ENCODE results near the gene PRPF6.

The PRPF6 gene

GRCh38 chr20:63940472-63941266, 40.3 kb upstream of the PRPF6 start:
- no peaks in the 10 kb centered on the region for H3K9me3 ChIP-seq (ENCODE audit: control insufficient read depth, insufficient read depth, low read depth, low read length)
- H3K4me1 ChIP-seq (ENCODE audit: control insufficient read depth, insufficient read depth, low read length): peaks cover 20% of the 10 kb centered on the region
- H3K36me3 ChIP-seq (ENCODE audit: control insufficient read depth, insufficient read depth, low read length): peaks cover 36% of the 10 kb centered on the region
- peak overlapping the region; percentile 58 for H3K4me3 ChIP-seq (ENCODE audit: low read depth, low read length)
- H3K27me3 ChIP-seq (ENCODE audit: control insufficient read depth, insufficient read depth, low read length): no peaks in the 10 kb centered on the region
- H3K9ac ChIP-seq (ENCODE audit: low read length): peak overlapping the region; percentile 36
- peak overlapping the region; percentile 43; the same call in 1 of the 2 replicates for H3K27ac ChIP-seq (ENCODE audit: low read depth, low read length)

DNA sequence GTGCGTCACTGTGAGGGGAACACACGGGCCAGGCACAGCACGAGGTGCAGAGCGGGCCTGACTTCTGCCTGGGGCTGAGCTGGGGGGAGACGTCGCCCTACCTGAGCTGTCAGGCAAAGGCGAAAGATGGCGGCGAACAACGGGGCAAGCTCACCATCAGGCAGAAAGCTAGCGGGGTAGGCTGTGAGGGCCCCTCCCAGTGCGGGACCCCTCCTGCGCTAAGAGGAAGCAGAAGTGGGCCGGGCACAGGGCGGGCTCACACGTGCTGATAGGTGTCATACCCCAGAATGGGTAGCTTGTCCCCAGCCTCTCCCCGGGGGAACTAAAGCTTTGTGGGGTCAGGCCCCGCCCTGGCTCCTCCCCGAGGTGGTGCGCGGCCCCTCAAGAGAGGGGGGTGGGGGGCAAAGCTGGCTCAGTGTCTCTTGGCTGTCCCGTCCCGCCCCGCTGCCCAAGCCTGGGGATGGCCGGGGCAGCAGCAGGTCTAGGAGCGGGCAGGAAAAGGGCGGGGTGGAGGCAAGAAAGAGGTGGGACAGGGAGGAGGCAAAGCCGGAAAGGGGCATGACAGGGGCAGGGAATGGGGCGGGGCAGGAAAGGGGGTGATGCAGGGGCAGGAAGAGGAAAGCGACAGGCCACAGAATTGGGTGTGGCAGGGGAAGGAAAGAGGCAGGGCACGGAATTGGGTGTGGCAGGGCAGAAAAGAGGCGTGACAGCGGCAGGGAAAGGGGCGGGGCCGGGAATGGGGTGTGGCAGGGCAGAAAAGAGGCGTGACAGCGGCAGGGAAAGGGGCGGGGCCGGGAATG, 39.5 kb upstream of the PRPF6 start:
- no peaks in the 10 kb centered on the region for H3K27me3 ChIP-seq (ENCODE audit: control insufficient read depth, insufficient read depth, low read length)
- peak overlapping the region; percentile 36 for H3K9ac ChIP-seq (ENCODE audit: low read length)
- peak overlapping the region; percentile 58 for H3K4me3 ChIP-seq (ENCODE audit: low read depth, low read length)
- H3K4me1 ChIP-seq (ENCODE audit: control insufficient read depth, insufficient read depth, low read length): peaks cover 20% of the 10 kb centered on the region
- H3K36me3 ChIP-seq (ENCODE audit: control insufficient read depth, insufficient read depth, low read length): peaks cover 35% of the 10 kb centered on the region
- peak overlapping the region; percentile 43; the same call in 1 of the 2 replicates for H3K27ac ChIP-seq (ENCODE audit: low read depth, low read length)
- no peaks in the 10 kb centered on the region for H3K9me3 ChIP-seq (ENCODE audit: control insufficient read depth, insufficient read depth, low read depth, low read length)

DNA sequence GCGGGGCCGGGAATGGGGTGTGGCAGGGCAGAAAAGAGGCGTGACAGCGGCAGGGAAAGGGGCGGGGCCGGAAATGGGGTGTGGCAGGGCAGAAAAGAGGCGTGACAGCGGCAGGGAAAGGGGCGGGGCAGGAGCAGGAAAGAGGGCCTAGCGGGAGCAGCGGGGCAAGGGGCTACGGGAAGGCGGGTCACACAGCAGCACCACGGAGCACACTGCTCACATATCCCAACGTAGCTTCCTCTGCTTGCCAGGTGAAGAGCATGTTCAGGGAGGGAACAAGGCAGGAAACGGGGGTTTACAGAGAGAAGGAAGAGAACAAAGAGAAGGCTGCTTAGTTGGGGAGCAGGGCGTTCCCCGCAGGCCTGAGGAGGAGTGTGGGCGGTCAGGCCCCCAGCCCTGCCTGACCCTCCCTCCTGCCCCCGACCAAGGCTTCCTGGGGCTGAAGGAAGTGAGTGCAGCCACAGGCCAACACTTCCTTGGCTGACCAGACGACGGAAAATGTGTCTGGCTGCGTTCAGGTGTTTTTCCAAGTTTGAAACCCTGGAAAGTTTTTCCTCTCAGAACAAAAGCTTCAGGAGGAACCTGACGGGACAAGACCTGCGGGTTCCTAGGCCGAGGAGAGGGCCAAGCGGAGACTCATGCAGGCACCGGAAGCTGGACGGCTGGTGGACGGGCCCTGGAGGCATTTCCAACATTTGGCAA, 38.5 kb upstream of the PRPF6 start:
- Histone ChIP-seq H3K4me3 (ENCODE audit: low read depth, low read length) (peak overlapping the region; percentile 40), H3K9me3 (ENCODE audit: control insufficient read depth, insufficient read depth, low read depth, low read length) (no peaks in the 10 kb centered on the region), H3K27ac (ENCODE audit: low read depth, low read length) (peak overlapping the region; percentile 64), H3K9ac (ENCODE audit: low read length) (peak overlapping the region; percentile 66), H3K4me1 (ENCODE audit: control insufficient read depth, insufficient read depth, low read length) (peaks cover 20% of the 10 kb centered on the region), H3K36me3 (ENCODE audit: control insufficient read depth, insufficient read depth, low read length) (peaks cover 35% of the 10 kb centered on the region), H3K27me3 (ENCODE audit: control insufficient read depth, insufficient read depth, low read length) (no peaks in the 10 kb centered on the region)

DNA sequence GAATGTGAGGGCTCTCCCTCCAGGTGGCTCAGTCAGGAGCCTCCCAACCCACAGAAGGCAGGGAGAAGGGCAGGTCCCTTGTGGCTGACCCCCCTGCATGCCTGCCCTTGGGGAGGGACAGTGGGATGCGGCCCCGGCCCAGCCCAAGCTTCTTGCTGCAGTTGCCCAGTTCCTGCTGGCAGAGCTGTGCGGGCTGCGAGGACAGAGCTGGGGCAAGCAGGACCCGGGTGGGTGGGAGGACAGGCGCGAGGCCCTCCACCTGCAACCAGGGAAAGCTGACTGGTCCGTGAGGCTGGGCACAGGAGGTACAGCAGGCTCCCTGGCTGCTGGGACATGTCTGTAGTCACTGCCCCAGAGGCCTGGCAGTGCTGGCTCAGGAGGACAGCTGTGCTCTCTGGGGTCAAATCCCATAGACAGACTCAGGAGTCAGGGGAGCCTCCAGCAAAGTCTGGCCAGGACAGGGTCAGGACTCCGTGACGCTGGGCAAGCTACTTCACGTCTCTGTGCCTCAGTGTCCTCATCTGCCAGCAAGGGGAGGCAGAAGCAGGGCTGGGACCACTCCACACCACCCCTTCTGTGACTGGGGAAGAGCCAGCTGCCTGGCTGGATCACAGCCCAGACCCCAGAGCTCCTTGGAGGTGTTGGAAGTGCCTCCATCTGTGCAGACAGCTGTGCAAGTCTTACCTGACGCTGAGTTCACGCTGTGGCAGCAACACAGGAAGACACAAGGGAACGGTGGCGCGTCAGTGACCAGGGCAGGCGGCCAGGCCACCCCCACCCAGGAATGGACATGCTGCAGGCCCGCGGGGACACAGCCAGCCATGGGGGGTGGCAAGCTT, 37.7 kb upstream of the PRPF6 start:
- Histone ChIP-seq H3K9ac (ENCODE audit: low read length) (peak overlapping the region; percentile 66), H3K36me3 (ENCODE audit: control insufficient read depth, insufficient read depth, low read length) (peaks cover 35% of the 10 kb centered on the region), H3K27ac (ENCODE audit: low read depth, low read length) (peak overlapping the region; percentile 64), H3K4me1 (ENCODE audit: control insufficient read depth, insufficient read depth, low read length) (peaks cover 20% of the 10 kb centered on the region), H3K9me3 (ENCODE audit: control insufficient read depth, insufficient read depth, low read depth, low read length) (no peaks in the 10 kb centered on the region), H3K27me3 (ENCODE audit: control insufficient read depth, insufficient read depth, low read length) (no peaks in the 10 kb centered on the region), H3K4me3 (ENCODE audit: low read depth, low read length) (no peak overlapping the region)

DNA sequence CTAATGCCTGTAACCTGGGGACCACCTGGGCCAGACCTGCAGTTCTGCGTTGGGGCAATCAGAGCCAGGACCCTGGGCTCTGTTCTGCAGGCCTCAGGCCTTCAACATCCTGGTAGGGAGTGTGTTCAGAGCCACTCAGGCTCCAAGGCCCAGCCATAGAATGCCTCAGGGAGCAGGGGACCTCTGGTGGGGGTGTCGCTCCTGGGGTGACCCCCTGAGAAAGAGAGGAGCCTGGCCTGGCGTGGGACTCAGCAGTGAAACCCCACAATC, 37.2 kb upstream of the PRPF6 start:
- peaks cover 35% of the 10 kb centered on the region for H3K36me3 ChIP-seq (ENCODE audit: control insufficient read depth, insufficient read depth, low read length)
- no peaks in the 10 kb centered on the region for H3K27me3 ChIP-seq (ENCODE audit: control insufficient read depth, insufficient read depth, low read length)
- H3K4me3 ChIP-seq (ENCODE audit: low read depth, low read length): no peak overlapping the region
- H3K9me3 ChIP-seq (ENCODE audit: control insufficient read depth, insufficient read depth, low read depth, low read length): no peaks in the 10 kb centered on the region
- peaks cover 22% of the 10 kb centered on the region for H3K4me1 ChIP-seq (ENCODE audit: control insufficient read depth, insufficient read depth, low read length)
- no peak overlapping the region for H3K9ac ChIP-seq (ENCODE audit: low read length)
- no peak overlapping the region for H3K27ac ChIP-seq (ENCODE audit: low read depth, low read length)

DNA sequence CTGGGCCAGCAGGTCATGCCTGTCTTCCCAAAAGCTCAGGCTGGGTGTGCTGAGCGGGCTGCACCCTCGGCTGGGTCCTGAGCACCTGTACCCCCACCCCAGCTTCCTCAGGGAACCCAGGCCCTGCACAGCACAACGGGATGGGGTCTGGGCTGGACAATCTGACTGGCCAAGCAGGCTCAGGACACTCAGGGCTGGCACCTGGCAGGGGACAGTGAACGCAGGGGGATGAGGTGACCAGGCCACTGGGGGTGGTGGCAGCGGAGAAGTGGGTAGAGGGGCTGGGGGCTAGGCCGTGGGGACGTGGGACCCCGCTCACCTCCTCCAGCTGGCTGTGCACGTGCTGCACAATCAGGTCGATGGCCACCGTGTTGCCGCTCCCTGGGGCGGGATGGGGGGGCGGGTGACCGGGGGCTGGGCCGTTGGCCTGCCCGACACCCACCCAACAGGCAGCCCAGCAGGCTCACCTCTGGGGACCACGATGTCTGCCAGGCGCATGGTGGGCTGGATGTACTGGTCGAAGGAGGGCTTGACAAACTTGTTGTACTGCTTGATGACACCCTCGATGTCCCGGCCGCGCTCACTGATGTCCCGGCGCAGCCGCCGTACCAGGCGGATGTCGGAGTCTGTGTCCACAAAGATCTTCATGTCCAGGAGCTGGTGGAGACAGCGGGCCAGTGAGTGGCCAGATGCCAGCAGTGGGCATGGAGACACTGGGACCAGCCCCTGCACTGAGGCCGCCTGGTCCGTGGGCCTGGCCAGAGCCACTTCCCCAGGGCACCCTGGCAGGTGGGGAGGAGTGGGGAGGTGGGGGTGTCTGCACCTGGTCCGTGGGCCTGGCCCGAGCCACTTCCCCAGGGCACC, 36.6 kb upstream of the PRPF6 start:
- Histone ChIP-seq H3K9ac (ENCODE audit: low read length) (no peak overlapping the region), H3K27me3 (ENCODE audit: control insufficient read depth, insufficient read depth, low read length) (no peaks in the 10 kb centered on the region), H3K9me3 (ENCODE audit: control insufficient read depth, insufficient read depth, low read depth, low read length) (no peaks in the 10 kb centered on the region), H3K36me3 (ENCODE audit: control insufficient read depth, insufficient read depth, low read length) (peaks cover 35% of the 10 kb centered on the region), H3K27ac (ENCODE audit: low read depth, low read length) (no peak overlapping the region), H3K4me1 (ENCODE audit: control insufficient read depth, insufficient read depth, low read length) (peaks cover 26% of the 10 kb centered on the region), H3K4me3 (ENCODE audit: low read depth, low read length) (no peak overlapping the region)

DNA sequence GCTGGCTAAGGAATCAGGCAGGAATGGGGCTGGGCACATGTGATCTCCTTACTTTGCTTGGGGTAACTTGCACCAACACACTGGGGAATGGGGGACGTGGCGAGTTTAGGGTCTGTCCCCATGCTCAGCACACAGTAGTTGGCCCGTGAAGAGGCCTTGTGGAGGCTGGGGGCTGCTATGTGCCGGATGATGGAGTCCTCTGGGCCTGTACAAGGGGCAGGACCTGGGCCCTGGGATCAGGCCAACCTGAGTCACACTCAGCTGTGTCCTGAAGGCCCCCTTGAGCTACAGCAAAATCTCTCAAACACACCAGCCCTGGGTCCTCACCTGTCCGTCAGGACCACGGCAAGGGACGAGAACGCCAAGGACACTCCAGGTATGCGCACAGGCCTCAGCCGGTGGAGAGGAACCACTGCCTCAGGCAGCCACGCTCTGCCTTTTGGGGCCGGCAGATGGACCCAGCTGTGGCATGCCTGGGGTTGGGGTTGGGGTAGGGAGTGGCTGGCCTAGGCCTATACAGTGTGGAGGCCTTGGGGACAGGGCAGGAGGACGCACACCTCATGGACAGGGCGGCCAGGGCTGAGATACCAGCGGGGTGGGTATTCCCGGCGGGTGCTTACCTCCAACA, 35.8 kb upstream of the PRPF6 start:
- Histone ChIP-seq H3K4me3 (ENCODE audit: low read depth, low read length) (no peak overlapping the region), H3K9ac (ENCODE audit: low read length) (no peak overlapping the region), H3K27me3 (ENCODE audit: control insufficient read depth, insufficient read depth, low read length) (no peaks in the 10 kb centered on the region), H3K4me1 (ENCODE audit: control insufficient read depth, insufficient read depth, low read length) (peaks cover 32% of the 10 kb centered on the region), H3K27ac (ENCODE audit: low read depth, low read length) (no peak overlapping the region), H3K9me3 (ENCODE audit: control insufficient read depth, insufficient read depth, low read depth, low read length) (no peaks in the 10 kb centered on the region), H3K36me3 (ENCODE audit: control insufficient read depth, insufficient read depth, low read length) (peaks cover 33% of the 10 kb centered on the region)

DNA sequence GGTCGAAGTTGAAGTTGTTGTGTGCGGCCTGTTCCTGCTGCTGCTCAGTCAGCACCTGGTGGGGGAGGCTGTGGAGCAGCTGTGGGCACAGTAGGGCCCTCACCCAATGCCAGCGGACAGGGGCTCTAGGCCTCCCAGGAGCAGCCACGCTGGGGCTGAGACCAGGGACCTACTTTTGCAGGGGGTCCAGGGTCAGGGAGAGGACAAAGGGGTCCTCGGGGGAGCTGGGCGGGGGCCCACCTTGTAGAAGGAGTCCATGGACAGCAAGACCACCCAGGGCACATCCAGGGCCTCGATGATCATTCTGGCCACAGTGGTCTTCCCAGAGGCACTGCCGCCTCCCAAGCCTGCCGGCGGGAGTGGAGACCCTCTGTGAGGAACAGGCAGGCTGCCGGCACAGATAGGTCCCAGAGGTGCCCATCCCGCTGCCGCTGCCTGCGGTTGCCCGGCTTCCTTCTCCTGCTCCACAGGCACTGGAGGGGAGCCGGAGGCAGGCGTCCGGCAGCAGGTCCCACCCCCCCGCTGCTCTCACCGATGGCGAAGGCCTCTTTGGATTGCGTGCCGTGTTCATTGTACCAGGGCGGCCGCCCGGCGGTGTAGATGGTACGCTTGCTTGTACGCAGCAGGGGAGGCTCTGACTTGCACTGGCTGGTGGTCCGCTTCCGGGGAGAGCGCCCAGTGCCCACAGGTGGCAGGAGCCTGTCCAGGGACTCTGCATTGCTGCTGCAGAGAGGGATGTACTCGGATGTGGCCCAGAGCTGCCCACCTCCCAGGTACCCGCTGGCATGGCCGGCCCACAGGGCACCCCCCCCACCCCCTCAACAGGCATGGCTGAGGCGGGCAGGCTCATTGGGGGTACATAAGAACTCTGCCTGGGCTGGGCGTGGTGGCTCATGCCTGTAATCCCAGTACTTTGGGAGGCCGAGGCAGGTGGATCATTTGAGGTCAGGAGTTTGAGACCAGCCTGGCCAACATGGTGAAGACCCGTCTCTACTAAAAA, 34.7 kb upstream of the PRPF6 start:
- Histone ChIP-seq H3K9me3 (ENCODE audit: control insufficient read depth, insufficient read depth, low read depth, low read length) (no peaks in the 10 kb centered on the region), H3K27ac (ENCODE audit: low read depth, low read length) (no peak overlapping the region), H3K4me1 (ENCODE audit: control insufficient read depth, insufficient read depth, low read length) (peaks cover 29% of the 10 kb centered on the region), H3K9ac (ENCODE audit: low read length) (no peak overlapping the region), H3K4me3 (ENCODE audit: low read depth, low read length) (no peak overlapping the region), H3K27me3 (ENCODE audit: control insufficient read depth, insufficient read depth, low read length) (no peaks in the 10 kb centered on the region), H3K36me3 (ENCODE audit: control insufficient read depth, insufficient read depth, low read length) (peaks cover 32% of the 10 kb centered on the region)

GRCh38 chr20:63946986-63947637, 33.8 kb upstream of the PRPF6 start:
- Histone ChIP-seq H3K9ac (ENCODE audit: low read length) (no peak overlapping the region), H3K4me1 (ENCODE audit: control insufficient read depth, insufficient read depth, low read length) (peaks cover 33% of the 10 kb centered on the region), H3K4me3 (ENCODE audit: low read depth, low read length) (no peak overlapping the region), H3K9me3 (ENCODE audit: control insufficient read depth, insufficient read depth, low read depth, low read length) (no peaks in the 10 kb centered on the region), H3K36me3 (ENCODE audit: control insufficient read depth, insufficient read depth, low read length) (peaks cover 32% of the 10 kb centered on the region), H3K27ac (ENCODE audit: low read depth, low read length) (no peak overlapping the region), H3K27me3 (ENCODE audit: control insufficient read depth, insufficient read depth, low read length) (no peaks in the 10 kb centered on the region)

Measured in HUES6 (cell line).